GM18519 (cell line): ENCODE data around the gene CLCF1.

Experiments used
- ATAC-seq: cut with Tn5 transposase; IDR thresholded peaks from one replicate; pipeline ENCODE4 v1.9.1; 2021; ENCODE audit warnings: mild to moderate bottlenecking, moderate library complexity; ENCODE audit not compliant: unreplicated experiment, low FRiP score

CLCF1 gene

DNA sequence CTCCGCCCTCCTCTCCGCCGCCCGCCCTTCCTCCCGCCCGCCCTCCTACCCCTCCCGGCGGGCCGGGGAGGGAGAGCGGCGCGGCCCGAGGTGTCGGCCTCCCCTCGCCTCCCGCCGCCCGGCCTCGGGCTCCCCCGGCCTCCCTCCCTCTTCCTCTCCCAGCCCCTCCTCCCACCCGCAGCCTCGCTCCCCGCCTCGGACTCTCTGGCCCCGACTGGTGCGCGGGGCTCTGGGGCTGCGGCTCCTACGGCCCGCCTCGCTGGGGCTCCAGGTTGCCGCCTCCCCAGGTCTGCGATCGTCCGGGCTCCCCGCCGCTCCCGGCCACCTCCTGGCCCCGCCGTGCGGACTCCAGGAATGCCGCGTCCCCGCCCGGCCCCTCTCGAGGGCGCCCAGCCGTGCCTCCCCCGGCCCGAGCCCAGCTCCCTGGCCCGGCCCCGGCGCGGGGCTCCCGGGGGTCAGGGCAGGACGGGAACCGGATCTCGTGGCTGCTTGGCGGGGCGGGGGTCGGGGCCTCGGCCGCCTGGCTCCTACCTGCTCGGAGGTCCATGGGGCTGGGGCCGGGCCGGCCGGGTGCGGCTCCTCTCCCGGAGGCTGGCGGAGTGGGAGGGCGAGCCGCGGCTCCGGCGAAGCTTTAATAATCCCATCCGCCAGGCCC is at the start of gene CLCF1:
TSS of gene CLCF1 (minus strand) at position 606 of the 655 bp plus-strand sequence. CDS start at position 547, 59 bp downstream.
- ATAC-seq = no peak

DNA sequence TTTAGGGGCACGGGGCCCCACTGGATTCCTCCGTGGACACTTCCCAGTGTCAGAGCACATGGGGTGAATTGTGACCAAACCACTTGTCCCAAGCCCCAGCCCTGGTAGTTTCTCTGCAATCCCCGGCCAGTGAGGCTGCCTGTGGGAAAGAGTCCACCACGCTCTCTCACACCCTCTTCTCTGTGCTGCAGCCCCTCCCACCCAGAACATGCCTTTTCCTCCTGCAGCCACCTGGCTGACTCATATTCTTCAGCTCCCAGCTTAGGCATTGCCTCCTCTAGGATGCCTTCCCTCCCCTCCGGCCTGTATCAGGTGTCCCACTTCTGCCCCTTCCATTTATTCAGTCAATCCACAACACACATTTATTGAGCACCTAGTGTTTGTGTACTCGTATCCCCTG is 49.5 kb upstream of the CLCF1 start:
- ATAC-seq = no peak

DNA sequence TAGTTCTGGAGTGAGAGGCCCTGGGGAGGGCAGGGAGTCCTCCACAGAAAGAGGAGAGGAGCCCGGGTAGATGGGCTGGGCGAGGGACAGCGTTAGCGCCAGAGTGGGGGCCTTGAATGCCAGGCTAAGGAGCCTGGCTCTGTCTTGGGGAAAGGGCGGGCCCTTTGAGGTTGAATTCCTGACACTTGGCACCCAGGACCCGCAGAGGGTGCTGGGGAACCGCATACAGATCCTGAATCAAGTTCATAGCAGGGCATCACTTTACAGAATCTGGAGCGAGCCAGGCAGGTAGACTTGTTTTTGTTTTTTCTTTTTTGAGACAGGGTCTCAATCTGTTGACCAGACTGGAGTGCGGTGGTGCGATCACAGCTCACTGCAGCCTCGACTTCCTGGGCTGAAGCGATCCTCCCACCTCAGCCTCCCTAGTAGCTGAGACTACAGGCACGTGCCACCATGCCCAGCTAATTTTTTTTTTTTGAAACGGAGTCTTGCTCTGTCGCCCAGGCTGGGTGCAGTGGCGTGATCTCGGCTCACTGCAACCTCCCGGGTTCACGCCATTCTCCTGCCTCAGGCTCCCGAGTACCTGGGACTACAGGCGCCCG is 48.1 kb upstream of the CLCF1 start:
- ATAC-seq = no peak

DNA sequence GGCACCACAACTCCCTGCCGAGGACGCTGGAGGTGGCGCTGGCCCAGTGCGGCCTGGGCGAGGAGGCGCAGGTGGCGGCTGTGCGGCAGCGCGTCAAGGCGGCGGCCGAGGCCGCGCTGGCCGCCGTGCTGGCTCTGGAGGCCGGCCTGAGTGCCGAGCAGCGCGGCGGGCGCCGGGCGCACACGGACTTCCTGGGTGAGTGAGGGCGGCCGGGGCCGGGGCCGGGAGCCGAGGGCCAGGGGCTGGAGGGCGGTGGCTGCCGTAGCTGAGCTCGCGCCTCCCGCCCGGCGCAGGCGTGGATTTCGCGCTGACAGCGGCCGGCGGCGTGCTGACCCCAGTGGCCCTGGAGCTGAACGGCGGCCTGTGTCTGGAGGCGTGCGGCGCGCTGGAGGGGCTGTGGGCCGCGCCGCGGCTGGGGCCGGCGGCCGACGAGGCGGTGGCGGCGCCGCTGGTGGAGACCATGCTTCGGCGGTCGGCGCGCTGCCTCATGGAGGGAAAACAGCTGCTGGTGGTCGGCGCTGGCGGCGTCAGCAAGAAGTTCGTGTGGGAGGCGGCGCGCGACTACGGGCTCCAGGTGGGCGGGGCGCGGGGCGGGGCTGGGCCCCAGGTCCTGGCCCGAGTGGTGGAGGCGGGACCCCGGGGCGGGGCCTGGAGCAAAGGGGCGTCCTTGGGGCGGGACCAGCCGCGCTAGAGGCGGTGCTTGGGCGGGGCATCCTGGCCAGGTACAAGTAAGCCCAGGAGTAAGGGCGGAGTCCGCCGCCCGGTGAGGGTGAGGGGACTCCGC is 47.4 kb upstream of the CLCF1 start:
- no peak for ATAC-seq

DNA sequence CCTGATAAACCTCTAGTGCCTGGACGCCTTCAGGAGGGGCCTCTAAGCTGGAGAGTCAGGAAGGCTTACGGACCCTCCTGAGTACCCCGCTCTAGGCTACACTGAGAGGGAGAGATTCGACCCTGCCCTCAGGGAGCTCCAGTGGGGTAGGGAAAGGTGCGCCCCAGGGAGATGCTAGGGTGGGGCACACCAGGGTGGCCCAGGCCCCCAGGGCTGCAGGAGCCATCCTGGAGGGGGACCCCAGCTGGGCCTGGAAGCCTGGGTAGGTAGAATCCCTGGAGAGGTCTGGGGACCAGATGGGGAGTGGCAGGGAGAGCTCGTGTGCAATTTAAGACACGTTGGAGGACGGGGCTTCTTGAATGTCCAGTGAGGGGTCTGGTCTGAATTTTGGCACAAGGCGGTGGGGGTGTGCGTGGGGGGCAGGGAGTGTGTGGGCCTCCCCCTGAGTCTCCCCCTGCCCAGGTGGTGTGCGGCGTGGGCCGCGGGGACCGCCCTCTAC is 46.8 kb upstream of the CLCF1 start:
- no peak for ATAC-seq

DNA sequence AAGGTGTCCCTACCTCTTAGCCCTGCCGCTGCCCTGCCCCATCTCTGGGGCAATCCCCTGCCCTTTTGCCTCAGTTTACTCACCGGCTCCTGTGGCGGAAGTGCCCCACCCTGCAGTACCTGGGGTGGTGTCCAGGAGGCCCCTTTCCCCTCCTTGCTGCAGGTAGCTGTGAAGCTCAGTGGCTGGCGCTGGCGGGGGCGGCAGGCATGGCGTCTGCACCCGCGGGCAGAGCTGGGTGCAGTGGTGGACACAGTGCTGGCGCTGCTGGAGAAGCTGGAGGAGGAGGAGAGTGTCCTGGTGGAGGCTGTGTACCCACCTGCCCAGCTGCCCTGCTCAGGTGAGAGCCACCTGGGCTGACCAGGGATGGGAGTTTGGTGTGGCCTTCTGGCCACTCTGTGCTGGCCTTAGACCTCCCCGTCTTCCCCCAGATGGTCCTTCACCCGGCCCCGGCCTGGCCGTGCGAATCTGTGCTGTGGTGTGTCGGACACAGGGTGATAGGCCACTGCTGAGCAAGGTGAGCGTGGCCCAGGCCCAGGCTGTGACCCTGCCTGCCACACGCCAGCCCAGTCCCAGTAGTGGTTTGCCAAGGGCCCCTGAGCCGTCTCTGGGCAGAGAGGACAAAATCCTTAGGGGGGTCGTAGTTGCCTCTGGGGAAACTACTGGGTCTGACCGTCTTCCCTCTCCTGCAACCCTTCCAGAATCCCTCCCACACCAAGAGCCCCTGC is 46.1 kb upstream of the CLCF1 start:
- no peak for ATAC-seq

DNA sequence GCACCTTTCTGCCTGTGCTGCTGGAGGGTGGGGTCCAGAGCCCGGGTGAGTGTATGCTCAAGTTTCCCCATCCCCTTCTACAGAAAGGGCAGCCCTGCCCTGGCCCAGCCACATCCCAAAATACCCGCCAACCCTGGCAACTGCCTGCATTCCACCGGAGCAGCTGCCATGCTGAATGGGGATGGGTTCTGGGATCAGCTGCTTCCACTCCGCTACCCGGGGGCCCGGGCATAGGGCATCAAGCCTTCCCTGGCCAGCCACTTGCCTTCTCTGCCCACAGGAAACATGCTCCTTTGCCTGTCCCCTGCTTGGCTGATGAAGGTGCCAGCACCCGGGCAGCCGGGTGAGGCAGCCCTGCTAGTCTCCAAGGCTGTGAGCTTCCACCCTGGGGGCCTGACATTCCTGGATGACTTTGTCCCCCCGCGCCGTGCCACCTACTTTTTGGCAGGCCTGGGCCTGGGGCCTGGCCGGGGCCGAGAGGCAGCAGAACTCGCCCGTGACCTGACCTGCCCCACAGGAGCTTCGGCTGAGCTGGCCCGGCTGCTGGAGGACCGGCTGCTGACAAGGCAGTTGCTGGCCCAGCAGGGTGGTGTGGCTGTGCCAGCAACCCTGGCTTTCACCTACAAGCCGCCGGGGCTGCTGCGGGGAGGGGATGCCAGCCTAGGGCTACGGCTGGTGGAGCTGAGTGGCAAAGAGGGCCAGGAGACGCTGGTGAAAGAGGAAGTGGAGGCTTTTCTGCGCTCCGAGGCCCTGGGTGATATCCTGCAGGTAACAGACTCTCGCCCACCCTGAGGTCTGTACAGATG is 45.3 kb upstream of the CLCF1 start:
- ATAC-seq = no peak

DNA sequence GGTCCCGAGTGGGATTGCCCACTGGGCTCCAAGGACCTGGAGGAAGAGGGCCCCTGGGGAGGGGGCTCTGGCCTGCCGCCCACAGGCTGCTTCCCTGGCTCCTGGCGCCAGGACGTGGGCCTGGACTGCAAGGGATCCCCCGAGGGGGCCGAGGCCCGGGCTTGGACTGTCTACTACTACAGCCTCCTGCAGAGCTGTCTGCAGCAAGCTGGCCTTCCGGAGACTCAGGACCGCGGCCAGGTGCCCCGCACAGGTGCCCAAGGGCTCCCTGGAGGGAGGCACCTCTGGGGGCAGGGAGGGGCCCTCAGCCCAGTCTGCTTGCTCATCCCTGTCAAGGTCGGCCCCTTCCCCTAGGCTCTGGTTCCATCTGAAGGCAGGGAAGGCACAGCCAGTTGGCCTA is 44.0 kb upstream of the CLCF1 start:
- ATAC-seq = no peak

DNA sequence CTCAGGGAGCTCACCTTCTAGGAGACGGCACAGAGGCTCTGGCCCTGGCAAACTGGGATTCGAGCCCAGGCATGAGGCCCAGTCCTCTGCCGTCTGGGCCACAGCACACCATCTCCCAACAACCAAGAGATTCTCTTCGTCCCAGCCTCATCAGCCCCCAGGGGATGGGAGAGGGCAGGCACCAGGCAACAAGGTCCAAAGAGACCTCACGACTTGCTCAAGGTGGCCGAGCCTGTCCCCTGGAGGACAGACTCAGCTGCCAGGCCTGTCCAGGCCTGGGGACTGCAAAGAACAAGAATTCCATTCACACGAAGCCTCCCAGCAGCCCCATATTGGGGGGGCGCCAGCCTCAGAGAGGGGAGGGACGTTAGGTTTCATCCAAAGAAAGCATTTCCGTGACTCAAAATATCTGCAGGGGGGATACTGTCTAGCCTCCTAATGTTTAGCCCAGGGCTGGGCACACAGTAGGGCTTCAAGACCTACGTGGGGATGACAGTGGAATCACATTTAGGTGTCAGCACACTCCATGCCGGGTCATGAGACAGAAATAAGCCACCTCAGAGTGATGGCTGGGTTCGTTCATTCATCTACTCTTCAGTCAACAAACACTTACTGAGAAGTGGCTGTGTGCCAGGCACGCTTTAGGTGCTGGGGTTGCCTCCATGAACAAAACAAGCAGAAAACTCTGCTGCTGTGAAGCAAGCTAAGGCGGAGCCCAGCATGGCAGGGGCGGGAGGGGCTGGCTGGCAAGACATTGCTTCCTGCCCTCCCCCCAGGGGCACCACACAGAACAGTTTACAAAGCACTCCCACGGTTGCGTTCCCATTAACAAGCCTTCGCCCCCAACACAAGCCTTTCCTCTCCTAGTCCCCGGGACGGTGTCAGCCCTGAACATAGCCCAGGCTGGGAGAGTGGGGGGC is 43.3 kb upstream of the CLCF1 start:
- no peak for ATAC-seq

DNA sequence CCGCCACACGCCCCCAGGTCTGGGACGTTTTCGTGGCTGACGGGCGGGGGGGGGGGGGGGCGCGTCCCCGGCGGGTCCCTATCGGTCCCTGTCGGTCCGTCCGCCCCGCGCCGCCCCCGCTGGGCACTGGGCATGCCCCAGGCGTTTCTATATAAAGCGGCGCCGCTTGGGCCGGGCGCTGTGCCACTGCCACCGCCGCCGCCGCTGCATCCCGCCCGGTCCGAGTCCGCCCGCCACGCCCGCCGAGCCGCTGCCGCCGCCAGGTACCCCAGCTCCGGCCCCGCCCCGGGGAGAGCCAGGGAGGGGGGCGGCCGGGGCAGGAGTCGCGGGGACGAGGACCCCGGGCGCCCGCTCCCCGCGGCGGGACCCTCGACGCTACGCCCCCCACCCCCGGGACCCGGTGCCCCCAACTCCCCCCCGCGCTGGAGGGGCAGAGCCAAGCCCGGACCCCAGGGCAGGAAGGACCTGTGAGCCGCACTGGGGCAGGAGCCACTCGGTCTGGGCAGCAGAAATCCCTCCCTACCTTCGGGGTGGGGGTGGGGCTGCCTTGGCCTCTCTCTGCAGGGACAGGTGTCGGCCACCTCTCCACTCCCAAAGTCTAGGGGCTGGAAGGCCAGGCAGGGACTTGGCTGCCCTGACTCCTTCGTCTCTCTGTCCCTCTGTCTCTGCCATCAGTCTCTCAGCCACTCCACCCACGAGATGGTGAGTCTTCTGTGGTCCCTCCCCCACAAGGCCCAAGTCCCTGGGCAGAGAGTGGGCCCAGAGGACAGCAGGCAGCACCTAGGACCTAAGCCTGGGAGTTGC is 42.3 kb upstream of the CLCF1 start, which contains the start of gene CARNS1:
TSS of gene CARNS1 (plus strand) at position 178 of the 804 bp plus-strand sequence. CDS start at position 700, 522 bp downstream.
- no peak for ATAC-seq

DNA sequence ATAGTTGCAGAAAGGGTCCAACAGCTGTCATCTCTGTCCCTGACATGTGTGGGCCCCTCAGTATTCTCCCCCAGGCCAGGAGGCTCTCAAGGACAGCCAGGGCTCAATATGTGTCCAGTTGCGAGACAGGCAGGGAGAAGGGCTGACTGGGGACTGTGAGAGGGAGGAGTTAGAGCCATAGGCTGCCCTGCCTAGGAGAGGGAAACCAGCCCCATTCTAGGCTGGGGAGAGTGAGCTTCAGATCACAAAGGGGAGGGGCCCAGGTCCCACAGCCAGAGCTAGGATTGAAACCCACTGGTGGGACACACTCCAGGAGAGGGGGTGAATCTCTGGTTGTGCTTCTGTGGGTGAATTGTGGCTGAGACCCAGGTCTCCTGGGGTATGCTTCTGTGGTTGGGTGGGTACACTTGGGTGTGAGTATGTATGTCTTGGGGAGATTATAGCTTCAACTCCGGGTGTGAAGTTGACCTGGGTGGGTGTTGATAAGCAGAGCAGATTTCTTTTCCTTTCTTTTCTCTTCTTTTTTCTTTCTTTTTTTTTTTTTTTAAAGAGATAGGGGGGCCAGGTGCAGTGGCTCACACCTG is 40.0 kb upstream of the CLCF1 start:
- no peak for ATAC-seq

DNA sequence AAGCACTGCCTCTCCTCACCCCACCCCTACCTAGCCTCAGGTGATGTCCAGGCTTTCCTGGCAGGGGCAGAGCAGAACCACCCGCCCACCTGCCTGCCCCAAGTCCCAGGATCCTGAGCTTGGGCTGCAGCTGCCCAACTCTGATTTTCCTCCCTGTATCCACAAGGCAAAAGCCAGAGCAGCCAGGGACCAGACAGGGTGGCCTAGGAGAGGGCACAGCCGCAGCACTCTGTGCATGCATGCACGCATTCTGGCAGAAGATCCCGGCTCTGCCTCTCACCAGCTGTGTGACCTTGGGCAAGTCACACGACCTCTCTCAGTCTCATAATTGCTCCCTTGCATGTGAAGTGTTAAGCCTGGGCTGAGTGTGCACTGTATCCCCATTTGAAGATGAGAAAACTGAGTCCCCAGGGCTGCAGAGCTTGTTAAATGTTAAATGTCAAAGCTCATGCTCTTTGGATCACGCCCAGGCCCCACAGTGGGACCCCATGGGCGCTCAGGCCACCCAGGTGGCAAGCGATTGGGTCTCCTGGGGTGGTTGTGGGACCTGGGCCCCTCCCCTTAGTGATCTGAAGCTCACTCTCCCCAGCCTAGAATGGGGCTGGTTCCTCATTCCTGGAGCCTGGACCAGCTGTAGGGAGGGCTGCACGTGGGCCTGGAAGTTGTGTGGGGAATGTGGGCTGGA is 39.2 kb upstream of the CLCF1 start:
- ATAC-seq = no peak

DNA sequence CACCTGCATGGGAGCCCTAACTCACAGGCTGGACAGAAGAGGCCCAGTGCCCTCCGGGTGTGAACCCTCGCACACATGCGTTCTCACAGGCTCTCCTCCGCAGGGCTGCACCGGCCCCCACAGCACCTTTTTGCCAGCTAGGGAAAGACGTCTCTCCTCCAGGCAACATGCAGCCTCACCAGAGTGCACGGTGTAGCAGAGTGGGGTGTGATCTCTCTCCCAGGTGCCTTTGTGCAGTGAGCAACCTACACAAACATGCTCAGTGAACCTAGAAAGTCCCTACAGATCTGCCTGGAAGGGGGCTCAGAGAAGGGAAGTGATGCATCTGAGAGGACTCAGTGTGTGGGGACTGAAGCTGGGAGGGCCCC is 38.4 kb upstream of the CLCF1 start:
- no peak for ATAC-seq

DNA sequence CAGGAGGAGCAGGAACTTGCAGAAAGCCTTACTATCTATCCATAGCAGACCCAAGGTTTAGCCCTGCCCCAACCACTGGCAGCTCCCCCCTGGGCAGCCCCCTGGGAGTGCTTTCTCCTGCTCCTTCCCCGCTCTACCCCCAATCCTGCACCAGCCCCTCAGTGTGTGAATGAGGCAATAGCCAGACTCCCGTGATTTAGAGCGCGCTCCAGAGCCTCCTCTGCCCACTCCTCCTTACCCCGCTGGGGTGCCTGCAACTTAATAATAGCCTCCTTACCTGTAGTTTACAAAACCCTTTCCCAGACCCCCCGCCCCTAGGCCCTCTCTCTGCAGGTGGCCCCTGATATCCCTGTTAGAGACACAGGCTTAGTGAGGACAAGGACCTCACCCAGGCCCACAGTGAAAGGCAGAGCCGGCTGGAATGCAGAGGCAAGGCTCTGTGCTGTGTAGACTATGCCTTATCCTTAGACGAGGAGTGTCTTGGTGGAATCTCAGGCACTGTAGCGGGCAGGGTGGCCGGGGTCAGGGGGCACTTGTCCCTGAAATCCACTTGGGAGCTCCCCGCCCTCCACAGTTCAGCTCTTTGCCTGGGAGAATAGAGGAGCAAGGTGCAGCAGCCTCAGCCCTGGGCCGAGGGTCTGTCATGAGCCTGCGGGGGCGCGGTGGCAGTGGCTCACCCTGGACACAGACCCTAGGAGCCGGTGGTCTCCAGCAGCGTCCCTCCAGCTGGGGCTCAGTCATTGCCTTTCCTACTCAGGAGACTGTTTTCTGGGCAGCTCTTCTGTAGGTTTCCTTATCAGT is 37.8 kb upstream of the CLCF1 start:
- ATAC-seq = no peak

DNA sequence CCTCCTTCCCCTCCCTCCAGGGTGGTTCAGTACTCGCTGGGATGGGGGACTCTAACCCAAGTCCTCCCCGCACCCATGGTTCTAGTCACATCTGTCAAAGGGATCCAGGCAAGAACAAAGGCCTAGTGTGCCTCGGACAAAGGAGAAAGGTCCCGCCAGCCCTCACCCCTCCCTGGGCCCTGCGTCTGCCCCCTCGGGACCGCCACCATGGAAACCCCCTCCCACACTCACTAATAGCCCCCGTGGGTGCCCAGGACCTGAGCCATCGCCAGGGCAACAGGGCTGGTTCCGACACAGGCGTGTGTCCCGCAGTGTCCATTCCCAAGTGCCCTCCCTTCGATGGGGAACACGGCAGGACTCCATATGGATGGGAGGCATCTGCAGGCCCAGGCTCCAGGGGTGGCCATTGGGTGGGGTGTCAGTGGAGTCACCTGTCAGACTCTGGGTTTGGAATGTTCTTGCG is 37.0 kb upstream of the CLCF1 start:
- ATAC-seq = no peak

DNA sequence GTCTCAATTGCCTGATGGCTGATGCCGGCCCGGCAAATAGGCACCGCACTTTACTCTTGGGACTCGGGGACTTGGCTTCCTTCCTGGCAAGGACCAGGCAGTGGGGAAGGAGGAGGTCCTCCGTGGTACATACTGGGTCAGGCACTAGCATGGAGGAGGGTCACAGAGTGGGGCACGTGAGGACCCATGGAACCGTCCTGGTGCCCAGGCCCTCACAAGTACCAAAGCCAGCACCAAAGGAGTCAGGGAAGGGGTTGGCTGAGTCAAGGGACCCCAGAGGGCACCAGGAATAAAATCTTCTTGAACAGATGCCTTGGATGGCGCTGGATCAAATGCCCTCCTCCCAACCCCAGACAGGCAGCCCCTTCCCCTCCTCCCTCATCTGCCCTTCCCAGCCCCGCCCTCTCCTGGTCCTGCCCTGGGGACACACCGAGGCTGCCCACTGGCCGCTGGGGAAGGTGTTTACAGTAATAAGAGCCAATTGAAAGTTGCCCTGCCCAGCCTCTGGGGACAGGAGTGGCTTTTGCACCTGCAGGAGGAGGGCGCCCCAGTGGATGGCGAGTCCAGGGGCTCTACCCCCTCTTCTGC is 36.5 kb upstream of the CLCF1 start:
- no peak for ATAC-seq
